Esophagus squamous epithelium (tissue), 4 donors: ENCODE data around the gene HIRIP3.

Experiments
- POLR2A ChIP-seq, 4 donors: fragments of 450-650 bp; IDR thresholded peaks; one replicate each; pipeline ENCODE4 v1.6.1; 2017; ENCODE audit warnings: antibody characterized with exemption in 4 of 4, mild to moderate bottlenecking in 4 of 4, moderate library complexity in 3 of 4
- TF ChIP-seq, protein P1 (sequence below), 6 experiments: fragments of 450-650 bp in 4 of 6; fragments of 200-600 bp in 2 of 6; sonication (generic) in 2 of 6; IDR thresholded peaks; one replicate each; pipeline ENCODE4 v1.5.1; 2016 to 2019; ENCODE audit warnings: antibody characterized with exemption in 6 of 6, mild to moderate bottlenecking in 4 of 6, moderate library complexity in 4 of 6

DNA sequence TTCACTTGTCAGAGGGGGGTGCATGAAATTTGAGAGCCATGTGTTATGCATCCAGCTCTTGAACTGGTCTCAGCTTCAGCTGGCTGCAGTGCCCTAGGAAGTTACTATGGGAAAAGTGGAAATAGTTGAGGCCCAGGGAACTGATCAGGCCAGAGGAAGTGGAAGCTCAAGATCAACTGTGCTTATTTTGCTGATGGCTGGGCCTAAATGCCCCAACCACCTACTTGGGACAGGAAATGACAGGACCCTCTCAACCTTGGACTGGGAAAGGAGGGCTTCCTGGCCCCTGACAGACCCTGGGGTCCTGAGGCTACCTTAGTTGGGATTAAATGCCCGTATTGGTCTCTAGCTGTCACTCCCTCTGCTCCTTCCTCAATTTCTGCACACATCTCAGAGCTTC is 22.9 kb downstream of the HIRIP3 start:
- TF ChIP-seq, protein P1, sequence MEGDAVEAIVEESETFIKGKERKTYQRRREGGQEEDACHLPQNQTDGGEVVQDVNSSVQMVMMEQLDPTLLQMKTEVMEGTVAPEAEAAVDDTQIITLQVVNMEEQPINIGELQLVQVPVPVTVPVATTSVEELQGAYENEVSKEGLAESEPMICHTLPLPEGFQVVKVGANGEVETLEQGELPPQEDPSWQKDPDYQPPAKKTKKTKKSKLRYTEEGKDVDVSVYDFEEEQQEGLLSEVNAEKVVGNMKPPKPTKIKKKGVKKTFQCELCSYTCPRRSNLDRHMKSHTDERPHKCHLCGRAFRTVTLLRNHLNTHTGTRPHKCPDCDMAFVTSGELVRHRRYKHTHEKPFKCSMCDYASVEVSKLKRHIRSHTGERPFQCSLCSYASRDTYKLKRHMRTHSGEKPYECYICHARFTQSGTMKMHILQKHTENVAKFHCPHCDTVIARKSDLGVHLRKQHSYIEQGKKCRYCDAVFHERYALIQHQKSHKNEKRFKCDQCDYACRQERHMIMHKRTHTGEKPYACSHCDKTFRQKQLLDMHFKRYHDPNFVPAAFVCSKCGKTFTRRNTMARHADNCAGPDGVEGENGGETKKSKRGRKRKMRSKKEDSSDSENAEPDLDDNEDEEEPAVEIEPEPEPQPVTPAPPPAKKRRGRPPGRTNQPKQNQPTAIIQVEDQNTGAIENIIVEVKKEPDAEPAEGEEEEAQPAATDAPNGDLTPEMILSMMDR (IDR thresholded peaks at IDR 0.05): no peak
- no peak for TF ChIP-seq POLR2A (IDR thresholded peaks at IDR 0.05)
